ENCODE results near the gene CEP164.
"Not testable (repeated sequence)": the region's sequence is repeated elsewhere in the genome, so short reads cannot be mapped to it uniquely, and the experiment has no call there.

The CEP164 gene

DNA sequence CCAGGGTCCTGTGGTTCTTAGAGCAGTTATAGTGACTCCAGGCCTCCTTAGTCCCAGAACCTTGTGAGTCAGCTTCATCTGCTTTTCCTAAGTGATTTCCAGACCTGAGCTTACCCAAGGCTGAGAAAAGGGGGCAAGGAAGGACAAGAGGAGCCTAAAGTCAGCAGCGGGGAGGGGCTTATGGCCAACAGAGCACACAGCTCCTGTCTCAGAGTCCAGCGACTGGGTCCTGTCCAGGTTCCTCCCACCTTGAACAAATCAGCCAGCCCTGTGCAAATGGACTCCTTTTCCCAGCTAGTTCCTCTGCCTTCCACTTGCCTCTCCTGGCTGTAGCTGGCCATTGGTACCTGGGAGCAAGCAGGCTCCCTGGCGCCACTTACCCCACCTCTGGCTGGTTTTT, 22.5 kb upstream of the CEP164 start:
- DNase-seq (ENCODE audit: low spot score) = no peak

DNA sequence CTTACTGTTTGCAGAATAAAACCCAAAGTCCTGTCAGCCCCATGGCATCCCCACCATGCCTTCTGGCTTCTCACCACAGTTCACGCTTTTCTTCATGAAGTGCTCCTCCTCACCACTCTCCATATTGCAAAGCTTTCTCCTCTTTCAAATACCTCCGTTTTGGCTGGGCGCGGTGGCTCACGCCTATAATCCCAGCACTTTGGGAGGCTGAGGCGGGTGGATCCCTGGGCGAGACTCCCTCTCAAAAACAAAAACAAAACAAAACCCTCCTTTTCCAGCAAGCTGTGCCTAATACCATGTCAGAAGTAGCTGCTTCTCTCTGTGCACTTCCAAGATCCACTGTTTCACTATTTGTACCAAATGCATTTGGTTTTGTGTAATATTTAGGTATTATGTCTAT, 18.3 kb upstream of the CEP164 start:
- no peak for DNase-seq (ENCODE audit: low spot score)

GRCh38 chr11:117313091-117313490, 14.6 kb upstream of the CEP164 start:
- DNase-seq (ENCODE audit: low spot score) = no peak

DNA sequence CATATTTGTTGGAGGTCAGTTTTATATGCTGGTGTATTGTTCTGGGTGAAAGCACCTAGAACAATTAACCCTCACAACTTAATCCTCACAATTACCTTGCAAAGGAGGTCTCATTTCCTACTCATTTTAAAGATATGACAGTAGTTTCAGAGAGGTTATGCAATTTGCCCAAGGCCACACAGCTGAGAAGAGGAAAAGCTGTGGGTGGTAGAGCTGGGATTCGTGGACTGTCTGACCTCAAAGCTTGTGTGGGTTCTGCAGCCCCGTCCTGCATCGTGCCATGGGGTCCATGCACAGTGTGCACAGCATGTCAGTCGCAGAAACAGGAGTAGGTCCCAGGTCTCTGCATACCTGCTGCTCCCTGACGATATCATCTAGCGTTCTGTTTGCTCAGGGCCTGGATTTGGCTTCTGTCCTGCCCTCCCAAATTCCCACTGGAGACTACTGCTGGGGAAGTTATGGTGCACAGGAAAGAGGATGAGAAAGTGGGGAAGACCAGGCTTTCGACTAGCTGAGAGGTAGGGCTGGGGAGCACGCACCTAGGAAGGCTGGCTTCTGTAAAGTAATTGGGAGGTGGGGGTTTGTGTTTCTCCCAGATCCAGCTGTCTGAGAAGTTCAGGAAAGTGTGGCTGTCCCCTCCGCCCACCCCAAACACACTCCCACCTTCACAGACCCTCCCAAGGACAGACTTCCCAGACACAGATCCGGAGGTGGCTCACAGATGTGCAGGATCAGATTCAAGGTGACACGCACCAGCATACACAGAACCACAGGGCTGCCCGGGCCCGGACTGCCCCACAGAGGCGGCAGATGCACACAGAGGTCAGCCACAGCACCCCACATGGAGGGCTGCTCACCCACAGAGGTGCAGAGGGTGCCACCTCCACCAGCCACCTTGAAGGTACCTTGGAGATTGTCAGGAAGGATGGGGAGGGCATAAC, 13.6 kb upstream of the CEP164 start:
- DNase-seq (ENCODE audit: low spot score) = no peak

DNA sequence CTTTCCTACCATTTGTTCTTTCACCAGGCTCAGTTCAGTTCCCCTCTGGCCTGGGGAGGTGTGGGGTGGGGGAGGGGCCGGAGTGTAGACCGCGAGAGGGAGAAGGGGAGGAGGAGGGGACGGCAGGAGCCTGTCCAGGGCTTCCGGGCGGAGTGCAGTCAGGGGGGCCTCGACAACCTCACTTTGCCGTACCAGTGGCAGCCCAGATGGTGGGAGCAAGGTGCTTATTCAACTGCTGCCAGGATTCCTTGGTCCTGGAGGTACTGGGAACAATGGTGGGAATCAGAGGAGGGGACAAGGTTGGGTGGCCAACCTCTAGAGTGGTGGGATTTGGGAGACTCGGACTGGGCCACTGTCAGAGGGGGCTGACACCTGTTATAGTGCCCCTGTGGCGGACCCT, 12.8 kb upstream of the CEP164 start:
- no peak for DNase-seq (ENCODE audit: low spot score)

GRCh38 chr11:117315285-117316196, 12.1 kb upstream of the CEP164 start:
- no peak for DNase-seq (ENCODE audit: low spot score)

DNA sequence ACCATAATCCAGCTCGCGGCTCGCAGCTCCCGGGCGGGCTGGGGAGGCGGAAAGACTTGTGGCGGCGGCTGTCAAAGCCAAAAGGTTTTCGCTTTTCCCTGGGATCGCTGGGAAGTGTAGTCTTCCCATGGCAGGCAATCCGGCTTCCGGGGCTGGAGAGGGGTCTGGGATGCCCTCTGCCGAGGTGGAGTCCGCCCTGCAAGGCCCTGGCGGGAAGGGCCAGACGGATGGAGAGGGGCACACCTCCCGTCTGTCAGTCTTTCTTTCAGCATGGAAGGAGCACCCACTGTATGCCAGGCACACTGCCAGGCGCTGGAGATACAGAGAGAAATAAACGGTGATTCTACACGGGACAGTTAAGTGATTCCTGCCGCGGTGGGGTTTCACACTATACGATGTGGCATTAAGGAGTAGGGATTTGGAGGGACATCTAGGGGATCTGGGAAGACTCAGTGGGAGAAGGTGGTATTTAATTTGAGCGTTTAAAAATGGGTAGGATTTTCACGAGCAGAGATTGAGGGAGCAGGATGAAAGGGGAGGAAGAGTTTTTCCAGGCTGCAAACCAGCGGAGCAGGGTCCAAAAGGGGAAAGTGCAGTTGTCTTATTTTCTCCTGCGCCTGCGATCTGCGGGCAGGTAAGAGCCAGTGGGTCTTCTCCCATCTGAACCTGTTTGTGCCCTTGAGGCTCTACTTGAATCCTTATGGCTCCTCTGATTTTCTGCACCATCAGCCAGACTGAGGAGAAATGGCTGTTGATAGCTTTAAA, 11.3 kb upstream of the CEP164 start, which contains the start of gene BACE1:
TSS of gene BACE1 (minus strand) at position 60 of the 765 bp plus-strand sequence. CDS start 461 bp downstream, outside the sequence.
- peak; percentile 92 for DNase-seq (ENCODE audit: low spot score)

- DNase-seq (ENCODE audit: low spot score) = no peak
Measured at GRCh38 chr11:117318738-117319137, 8.9 kb upstream of the CEP164 start.

DNA sequence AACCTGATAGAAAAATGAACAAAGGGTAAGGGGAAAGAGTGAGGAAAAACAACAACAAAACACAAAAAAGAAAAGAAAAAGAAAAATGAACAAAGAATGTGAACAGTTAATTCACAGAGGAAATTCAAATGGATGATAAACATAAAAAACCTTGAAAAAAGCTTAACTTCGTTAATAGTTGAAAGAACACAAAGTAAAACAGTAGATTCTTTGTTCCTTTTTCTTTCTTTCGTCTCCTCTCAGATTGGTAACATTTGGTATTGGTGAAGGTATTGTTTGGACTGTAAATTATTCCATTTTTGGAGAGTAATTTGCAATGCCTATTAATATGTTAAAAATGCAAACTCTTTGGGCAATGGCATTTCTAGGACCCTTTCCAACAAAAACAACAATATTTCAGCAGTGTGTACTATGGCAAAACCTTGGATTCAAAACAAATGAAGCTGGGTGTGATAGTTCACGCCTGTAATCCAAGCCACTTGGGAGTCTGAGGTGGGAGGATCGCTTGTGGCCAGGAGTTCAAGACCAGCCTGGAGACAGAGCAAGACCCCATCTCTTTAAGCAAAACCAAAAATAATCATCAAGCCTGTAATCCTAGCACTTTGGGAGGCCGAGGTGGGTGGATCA, 8.3 kb upstream of the CEP164 start:
- DNase-seq (ENCODE audit: low spot score) = no peak

DNA sequence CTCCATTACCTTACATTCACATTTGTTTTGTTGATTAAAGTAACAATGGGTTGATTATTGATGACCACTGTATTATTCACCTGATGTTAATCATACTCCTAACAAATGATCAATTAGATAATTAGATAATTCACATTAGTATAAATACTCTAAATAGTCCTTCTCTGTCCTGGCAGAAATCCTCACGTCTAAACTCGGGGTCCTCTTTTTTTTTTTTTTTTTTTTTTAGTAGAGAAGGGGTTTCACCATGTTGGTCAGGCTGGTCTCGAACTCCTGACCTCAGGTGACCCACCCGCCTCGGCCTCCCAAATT, 443 bp upstream of the CEP164 start:
- DNase-seq (ENCODE audit: low spot score) = not testable (repeated sequence)

DNA sequence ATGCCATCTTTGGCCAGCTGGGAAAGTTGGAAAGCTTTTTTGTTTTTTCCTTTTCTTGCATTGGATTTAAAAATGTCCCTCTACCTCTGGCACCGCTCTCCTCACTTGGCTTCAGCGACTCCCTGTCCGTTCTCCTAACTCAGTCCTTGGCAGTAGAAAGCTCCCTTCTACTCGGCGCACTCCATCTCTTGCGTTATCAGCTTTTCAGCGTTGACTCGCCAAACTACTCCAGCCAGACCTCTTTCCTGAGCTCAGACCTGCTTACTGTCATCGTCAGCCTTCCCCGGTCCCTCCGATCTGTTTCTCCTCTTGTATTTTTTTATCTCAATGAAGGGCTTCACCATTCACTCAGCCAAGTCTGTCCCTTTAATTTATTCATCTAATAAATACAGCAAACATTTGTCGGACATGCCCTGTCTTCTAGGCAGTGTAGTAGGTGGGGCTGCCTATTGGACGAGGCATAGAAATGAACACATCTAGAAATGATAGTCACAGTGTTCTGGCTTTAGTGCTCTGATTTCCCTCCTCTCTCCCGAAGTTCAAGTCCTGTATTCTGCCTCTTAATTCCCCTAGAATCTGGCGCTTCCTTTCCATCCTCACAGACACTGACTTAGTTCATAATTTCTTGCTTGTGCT, 839 bp downstream of the CEP164 start:
- peak; percentile 54 for DNase-seq (ENCODE audit: low spot score)

GRCh38 chr11:117332843-117333242, 5.2 kb downstream of the CEP164 start:
- DNase-seq (ENCODE audit: low spot score) = no peak

GRCh38 chr11:117333917-117334316, 6.3 kb downstream of the CEP164 start:
- no peak for DNase-seq (ENCODE audit: low spot score)

DNA sequence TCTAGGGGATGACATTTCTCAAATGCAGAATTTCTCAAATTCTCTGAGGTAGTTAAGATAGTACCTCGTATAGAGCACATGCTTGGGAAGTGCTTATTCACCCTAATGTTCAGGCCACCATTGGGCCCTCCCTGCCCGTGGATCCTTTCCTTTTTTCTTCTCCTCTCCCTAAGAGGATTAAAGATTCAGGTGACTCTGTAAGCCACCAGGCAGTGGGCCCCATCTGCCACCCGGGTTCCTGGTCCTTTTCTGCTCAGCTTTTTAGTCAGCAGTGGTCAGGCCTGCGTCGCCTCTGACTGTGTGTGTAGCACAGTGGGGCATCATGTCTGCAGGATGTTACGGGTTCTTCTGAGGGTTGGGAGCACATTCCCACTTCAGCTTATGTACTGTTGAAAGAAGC, 7.2 kb downstream of the CEP164 start:
- DNase-seq (ENCODE audit: low spot score) = no peak

DNA sequence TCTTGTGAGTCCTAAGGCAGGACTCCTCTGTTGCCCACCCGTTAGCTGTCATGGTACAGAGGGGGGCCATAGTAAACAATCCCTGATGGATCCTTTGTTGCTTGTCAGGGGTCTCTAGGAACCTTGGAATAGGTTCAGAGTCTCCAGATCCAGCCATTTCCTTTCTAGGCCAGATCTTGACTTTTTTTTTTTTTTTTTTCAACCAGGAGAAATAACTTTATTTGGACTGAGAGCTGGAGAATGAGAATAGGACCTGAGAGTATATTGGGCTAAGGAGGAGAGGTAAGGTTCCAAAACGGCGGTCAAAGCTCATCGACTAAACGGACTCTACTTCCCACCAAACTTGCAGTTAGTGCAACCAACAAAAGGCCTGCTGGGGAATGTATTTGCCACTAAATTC, 7.7 kb downstream of the CEP164 start:
- DNase-seq (ENCODE audit: low spot score) = no peak

GRCh38 chr11:117337076-117337475, 9.4 kb downstream of the CEP164 start:
- DNase-seq (ENCODE audit: low spot score) = no peak

DNA sequence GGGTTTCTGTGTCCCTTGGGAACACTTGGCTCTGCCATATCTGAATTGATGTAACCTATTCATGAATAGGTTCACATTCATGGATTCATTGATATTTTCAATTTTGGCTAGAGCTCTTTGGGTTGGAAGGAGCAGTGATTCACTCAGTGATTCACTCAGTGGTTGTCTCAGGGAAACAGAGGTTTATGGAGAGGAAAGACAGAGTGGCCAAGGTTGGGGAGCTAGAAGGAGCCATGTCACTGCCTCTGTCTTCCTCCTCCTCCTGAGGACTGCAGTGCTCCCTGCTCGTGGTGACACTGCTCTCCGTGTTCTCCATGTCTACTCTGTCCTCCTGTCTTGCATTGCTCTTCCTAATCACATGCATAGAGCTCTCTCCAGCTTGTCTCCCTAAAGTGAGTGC, 17.4 kb downstream of the CEP164 start:
- DNase-seq (ENCODE audit: low spot score) = no peak

GRCh38 chr11:117354550-117354949, 26.9 kb downstream of the CEP164 start:
- DNase-seq (ENCODE audit: low spot score) = no peak

- no peak for DNase-seq (ENCODE audit: low spot score)
Measured at GRCh38 chr11:117356126-117356890, 28.7 kb downstream of the CEP164 start.

DNA sequence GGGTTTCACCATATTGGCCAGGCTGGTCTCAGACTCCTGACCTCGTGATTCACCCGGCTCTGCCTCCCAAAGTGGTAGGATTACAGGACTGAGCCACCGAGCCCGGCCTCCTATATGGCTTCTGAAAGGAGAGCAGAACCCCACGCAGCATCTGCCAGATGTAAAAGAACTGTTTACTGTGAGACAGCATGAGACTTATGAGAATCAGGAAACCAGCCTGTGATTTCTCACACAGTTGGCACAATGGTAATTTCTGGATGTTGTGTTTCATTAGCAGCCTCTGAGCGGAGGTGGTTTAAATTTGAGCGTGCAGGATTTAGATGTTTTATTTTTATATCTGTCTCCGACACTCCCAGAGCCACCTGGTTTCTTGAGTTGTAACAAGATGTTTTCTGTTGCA, 33.8 kb downstream of the CEP164 start:
- DNase-seq (ENCODE audit: low spot score) = no peak

Data from ecto neural progenitor cell (in vitro differentiated cells).